Measurements from ENCODE around the gene DDX23. TPM values are rescaled to one million over a fixed set of nuclear protein-coding genes. Genes with fewer than 3 reads are reported as not detected.

The DDX23 gene
- total RNA-seq, 1 experiment from 2014 or later: 98.1 TPM

DNA sequence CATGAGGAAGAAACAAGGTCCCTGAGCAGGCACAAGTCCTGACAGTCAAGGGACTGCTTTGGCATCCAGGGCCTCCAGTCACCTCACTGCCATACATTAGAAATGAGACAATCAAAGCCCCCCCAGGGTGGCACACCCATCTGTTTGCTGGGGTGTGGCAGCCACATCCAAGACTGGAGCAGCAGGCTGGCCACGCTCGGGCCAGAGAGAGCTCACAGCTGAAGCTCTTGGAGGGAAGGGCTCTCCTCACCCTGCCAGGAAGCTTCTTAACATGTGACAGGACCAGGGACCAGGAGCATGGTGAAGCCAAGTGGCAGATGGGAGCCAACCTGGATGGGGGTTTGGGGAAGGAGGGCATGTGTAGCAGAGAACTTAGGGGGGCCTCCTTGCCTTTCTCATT lies 23.7 kb downstream of the DDX23 start:
- Mint-ChIP-seq H3K9me3 (no peaks in the 10 kb centered on the region), H3K27ac (no peak overlapping the region; a peak in 2 of 7 replicates), H3K4me3 (no peak overlapping the region), H3K4me1 (peaks cover 6 to 13% of the 10 kb centered on the region in 2 experiments), H3K27me3 (ENCODE audit: low read depth) (no peaks in the 10 kb centered on the region; the same call in 1 of the 2 replicates), H3K36me3 (ENCODE audit: insufficient read depth in 1 of 3, low read depth in 3 of 3) (peaks cover 31 to 94% (median 69%) of the 10 kb centered on the region in 3 experiments; a peak in 6 of 7 replicates)
- H2BK120ac ChIP-seq (ENCODE audit: low read depth, low read length, poor library complexity, severe bottlenecking): no peak overlapping the region
- TF ChIP-seq, protein P1, sequence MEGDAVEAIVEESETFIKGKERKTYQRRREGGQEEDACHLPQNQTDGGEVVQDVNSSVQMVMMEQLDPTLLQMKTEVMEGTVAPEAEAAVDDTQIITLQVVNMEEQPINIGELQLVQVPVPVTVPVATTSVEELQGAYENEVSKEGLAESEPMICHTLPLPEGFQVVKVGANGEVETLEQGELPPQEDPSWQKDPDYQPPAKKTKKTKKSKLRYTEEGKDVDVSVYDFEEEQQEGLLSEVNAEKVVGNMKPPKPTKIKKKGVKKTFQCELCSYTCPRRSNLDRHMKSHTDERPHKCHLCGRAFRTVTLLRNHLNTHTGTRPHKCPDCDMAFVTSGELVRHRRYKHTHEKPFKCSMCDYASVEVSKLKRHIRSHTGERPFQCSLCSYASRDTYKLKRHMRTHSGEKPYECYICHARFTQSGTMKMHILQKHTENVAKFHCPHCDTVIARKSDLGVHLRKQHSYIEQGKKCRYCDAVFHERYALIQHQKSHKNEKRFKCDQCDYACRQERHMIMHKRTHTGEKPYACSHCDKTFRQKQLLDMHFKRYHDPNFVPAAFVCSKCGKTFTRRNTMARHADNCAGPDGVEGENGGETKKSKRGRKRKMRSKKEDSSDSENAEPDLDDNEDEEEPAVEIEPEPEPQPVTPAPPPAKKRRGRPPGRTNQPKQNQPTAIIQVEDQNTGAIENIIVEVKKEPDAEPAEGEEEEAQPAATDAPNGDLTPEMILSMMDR (conservative IDR thresholded peaks at IDR 0.05): no peak
- H2AK5ac ChIP-seq (ENCODE audit: insufficient read length, low read length): no peak overlapping the region
- H2AFZ ChIP-seq (ENCODE audit: low read length): no peak overlapping the region
- no peak overlapping the region for H3K4ac ChIP-seq (ENCODE audit: low read depth, low read length)
- H3K23me2 ChIP-seq (ENCODE audit: insufficient read length, low read depth, low read length, poor library complexity, severe bottlenecking): no peaks in the 10 kb centered on the region
- H3K14ac ChIP-seq (ENCODE audit: insufficient read depth, low read length): no peak overlapping the region
- no peak overlapping the region for H3K4me2 ChIP-seq (ENCODE audit: insufficient read depth, insufficient read length, low read length)
- H3K23ac ChIP-seq (ENCODE audit: insufficient read length, low read depth, low read length): no peak overlapping the region
- H4K8ac ChIP-seq (replicated peaks; ENCODE audit: insufficient read length, low read depth, low read length): no peak overlapping the region
- H3K56ac ChIP-seq (ENCODE audit: insufficient read length, low read depth, low read length): no peak overlapping the region
- no peaks in the 10 kb centered on the region for H3K79me2 ChIP-seq (ENCODE audit: insufficient read depth, low read length)
- no peak overlapping the region for H2BK20ac ChIP-seq (ENCODE audit: low read depth, low read length, poor library complexity, severe bottlenecking)
- no peak overlapping the region for H2BK5ac ChIP-seq (ENCODE audit: insufficient read length, low read length)
- no peaks in the 10 kb centered on the region for H3K27me3 ChIP-seq (ENCODE audit: insufficient read depth, low read length)
- H3K79me1 ChIP-seq (ENCODE audit: insufficient read depth, low read depth, low read length, poor library complexity, severe bottlenecking): no peaks in the 10 kb centered on the region
- H4K20me1 ChIP-seq (ENCODE audit: control insufficient read depth, insufficient read depth, insufficient read length): no peaks in the 10 kb centered on the region
- no peak overlapping the region for H4K91ac ChIP-seq (ENCODE audit: insufficient read length, low read depth, low read length)
- no peak overlapping the region for H3T11ph ChIP-seq (ENCODE audit: low read length)
- no peak overlapping the region for H3K18ac ChIP-seq (ENCODE audit: insufficient read length, low read depth, low read length)
- no CpG with 5 or more reads among the region's 2 CpGs for WGBS (ENCODE audit: extremely low coverage, insufficient read length, low lambda C conversion rate)
- H3K4me1 ChIP-seq (ENCODE audit: insufficient read depth, low read length): no peaks in the 10 kb centered on the region
- H4K5ac ChIP-seq (ENCODE audit: insufficient read length, low read depth, low read length): no peak overlapping the region
- H3K27ac ChIP-seq (ENCODE audit: insufficient read length, low read depth, low read length): no peak overlapping the region
- no peak overlapping the region for H2BK12ac ChIP-seq (ENCODE audit: insufficient read length, low read depth, low read length)
- no peak overlapping the region for H2BK15ac ChIP-seq (ENCODE audit: low read depth, low read length)
- no peak for DNase-seq
- no peak overlapping the region for H3K9ac ChIP-seq (ENCODE audit: extremely low read depth, insufficient read length, low read length)
- no peaks in the 10 kb centered on the region for H3K9me3 ChIP-seq (ENCODE audit: control insufficient read depth, low read depth, low read length)

Data from H9 (cell line).